ENCODE measurements around the gene PPP4R4. TPM values are rescaled to one million over a fixed set of nuclear protein-coding genes. Genes with fewer than 3 reads are reported as not detected.

The PPP4R4 gene
- total RNA-seq, 1 donor, result under 0.01 TPM

DNA sequence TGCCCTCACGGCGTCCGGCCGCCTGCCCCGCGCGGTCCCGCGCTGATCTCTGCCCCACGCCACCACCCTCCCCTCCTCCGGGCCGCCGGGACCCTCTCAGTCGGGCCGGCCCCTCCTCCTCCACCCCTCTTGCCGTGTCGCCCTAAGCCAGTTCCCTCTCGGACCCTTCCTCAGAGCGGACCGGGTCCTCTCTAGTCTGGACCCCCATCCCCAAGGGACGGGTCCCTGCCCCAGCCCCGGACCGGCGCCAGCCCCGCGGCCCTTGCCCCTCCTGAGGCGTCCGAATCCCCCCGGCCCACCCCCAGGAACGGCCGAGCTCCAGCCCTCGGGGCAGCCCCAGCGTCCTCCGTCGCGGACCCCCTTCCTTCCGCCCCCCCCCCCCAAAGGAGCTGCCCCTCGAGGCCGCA, 485 bp downstream of the PPP4R4 start:
- no peaks in the 10 kb centered on the region for H3K79me2 ChIP-seq (ENCODE audit: insufficient read depth, low read length)
- no peaks in the 10 kb centered on the region for H3K9me3 ChIP-seq (ENCODE audit: low read depth, low read length)
- no peaks in the 10 kb centered on the region for H3K36me3 ChIP-seq (ENCODE audit: insufficient read depth, low read length)
- peaks cover 4% of the 10 kb centered on the region for H3K4me1 ChIP-seq (ENCODE audit: insufficient read depth, low read length)
- TF ChIP-seq, protein P1, sequence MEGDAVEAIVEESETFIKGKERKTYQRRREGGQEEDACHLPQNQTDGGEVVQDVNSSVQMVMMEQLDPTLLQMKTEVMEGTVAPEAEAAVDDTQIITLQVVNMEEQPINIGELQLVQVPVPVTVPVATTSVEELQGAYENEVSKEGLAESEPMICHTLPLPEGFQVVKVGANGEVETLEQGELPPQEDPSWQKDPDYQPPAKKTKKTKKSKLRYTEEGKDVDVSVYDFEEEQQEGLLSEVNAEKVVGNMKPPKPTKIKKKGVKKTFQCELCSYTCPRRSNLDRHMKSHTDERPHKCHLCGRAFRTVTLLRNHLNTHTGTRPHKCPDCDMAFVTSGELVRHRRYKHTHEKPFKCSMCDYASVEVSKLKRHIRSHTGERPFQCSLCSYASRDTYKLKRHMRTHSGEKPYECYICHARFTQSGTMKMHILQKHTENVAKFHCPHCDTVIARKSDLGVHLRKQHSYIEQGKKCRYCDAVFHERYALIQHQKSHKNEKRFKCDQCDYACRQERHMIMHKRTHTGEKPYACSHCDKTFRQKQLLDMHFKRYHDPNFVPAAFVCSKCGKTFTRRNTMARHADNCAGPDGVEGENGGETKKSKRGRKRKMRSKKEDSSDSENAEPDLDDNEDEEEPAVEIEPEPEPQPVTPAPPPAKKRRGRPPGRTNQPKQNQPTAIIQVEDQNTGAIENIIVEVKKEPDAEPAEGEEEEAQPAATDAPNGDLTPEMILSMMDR (IDR thresholded peaks at IDR 0.05; ENCODE audit: extremely low read depth, low read depth, low read length), result no peak
- H4K20me1 ChIP-seq (ENCODE audit: insufficient read depth, low read length), result no peaks in the 10 kb centered on the region
- DNase-seq (ENCODE audit: insufficient read length, low spot score, missing footprints), result no peak
- peak overlapping the region; percentile 53 for H2AFZ ChIP-seq (ENCODE audit: low read length)
- H3K27ac ChIP-seq (ENCODE audit: low read depth, low read length), result no peak overlapping the region
- H3K4me2 ChIP-seq (ENCODE audit: insufficient read depth, low read length), result peak overlapping the region; percentile 69
- peaks cover 38% of the 10 kb centered on the region for H3K27me3 ChIP-seq (ENCODE audit: insufficient read depth, low read length)
- peak overlapping the region; percentile 68 for H3K4me3 ChIP-seq (ENCODE audit: insufficient read depth, low read length)

DNA sequence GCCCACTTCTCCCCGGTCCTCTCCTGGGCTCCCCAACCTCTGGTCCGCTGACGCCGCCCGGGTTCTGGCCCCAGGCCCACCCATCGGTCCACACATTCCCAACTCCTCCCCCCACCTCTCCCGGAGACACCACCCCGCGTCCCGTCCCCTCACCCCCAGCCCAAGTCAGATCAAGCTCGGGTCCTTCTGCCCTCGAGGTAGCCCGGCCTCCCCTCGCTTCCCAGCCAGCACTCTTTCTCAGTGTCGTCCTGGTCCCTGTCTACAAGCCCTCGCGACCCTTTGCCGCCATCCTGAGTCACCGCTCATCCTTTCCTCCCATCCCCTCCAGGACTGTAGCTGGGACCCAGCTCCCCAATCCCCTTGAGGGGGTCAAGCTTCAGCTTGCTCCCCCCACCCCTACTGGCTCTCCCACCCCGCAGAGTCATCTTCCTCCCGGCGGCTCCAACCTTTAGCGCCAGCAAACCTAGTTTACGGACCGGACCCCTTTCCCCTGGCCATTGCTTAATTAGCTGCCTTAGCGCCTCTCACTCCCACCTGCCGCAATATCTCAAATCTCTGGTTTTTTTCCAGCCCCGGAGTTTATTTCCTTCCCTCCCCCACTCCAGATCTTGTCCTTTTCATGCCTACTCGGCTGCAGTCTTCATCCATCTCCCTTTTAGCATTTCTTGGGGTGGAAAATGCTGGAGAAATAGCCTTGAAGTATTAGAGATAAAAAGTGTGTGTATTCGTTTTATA, 1.1 kb downstream of the PPP4R4 start:
- H2AFZ ChIP-seq (ENCODE audit: low read length), result no peak overlapping the region

DNA sequence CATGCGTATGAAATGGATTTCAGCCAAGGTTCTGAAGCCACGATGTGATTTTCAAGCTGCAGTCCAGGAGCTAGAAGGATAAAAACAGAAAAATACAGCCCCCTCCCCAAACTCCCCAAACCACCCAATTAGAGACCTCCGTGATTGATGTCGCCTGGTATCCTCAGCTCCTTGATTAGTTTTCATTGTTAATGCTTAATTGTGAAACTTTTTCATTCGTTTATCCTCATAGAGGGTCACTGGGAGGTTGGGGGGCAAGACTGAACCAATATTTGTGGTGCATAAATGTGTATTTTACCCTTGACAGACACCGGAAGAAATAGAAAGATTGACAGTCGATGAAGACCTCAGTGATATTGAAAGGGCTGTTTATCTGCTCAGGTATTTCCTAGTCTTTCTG, 1.6 kb downstream of the PPP4R4 start:
- Histone ChIP-seq H3K27ac (ENCODE audit: low read depth, low read length) (no peak overlapping the region), H3K4me1 (ENCODE audit: insufficient read depth, low read length) (peaks cover 4% of the 10 kb centered on the region), H3K79me2 (ENCODE audit: insufficient read depth, low read length) (no peaks in the 10 kb centered on the region), H4K20me1 (ENCODE audit: insufficient read depth, low read length) (no peaks in the 10 kb centered on the region), H2AFZ (ENCODE audit: low read length) (no peak overlapping the region), H3K9me3 (ENCODE audit: low read depth, low read length) (no peaks in the 10 kb centered on the region), H3K27me3 (ENCODE audit: insufficient read depth, low read length) (peaks cover 38% of the 10 kb centered on the region), H3K4me3 (ENCODE audit: insufficient read depth, low read length) (no peak overlapping the region), H3K4me2 (ENCODE audit: insufficient read depth, low read length) (no peak overlapping the region), H3K36me3 (ENCODE audit: insufficient read depth, low read length) (no peaks in the 10 kb centered on the region)
- TF ChIP-seq, protein P1 (IDR thresholded peaks at IDR 0.05; ENCODE audit: extremely low read depth, low read depth, low read length), result no peak
- DNase-seq (ENCODE audit: insufficient read length, low spot score, missing footprints), result no peak

More for the DNA sequence above, 1.1 kb downstream of the PPP4R4 start:
- TF ChIP-seq, protein P1 (IDR thresholded peaks at IDR 0.05; ENCODE audit: extremely low read depth, low read depth, low read length), result no peak
- Histone ChIP-seq H3K27me3 (ENCODE audit: insufficient read depth, low read length) (peaks cover 38% of the 10 kb centered on the region), H3K4me1 (ENCODE audit: insufficient read depth, low read length) (peaks cover 4% of the 10 kb centered on the region), H3K4me3 (ENCODE audit: insufficient read depth, low read length) (no peak overlapping the region), H3K27ac (ENCODE audit: low read depth, low read length) (no peak overlapping the region), H3K79me2 (ENCODE audit: insufficient read depth, low read length) (no peaks in the 10 kb centered on the region), H3K9me3 (ENCODE audit: low read depth, low read length) (no peaks in the 10 kb centered on the region), H3K36me3 (ENCODE audit: insufficient read depth, low read length) (no peaks in the 10 kb centered on the region), H4K20me1 (ENCODE audit: insufficient read depth, low read length) (no peaks in the 10 kb centered on the region), H3K4me2 (ENCODE audit: insufficient read depth, low read length) (peak overlapping the region; percentile 9)
- no peak for DNase-seq (ENCODE audit: insufficient read length, low spot score, missing footprints)

DNA sequence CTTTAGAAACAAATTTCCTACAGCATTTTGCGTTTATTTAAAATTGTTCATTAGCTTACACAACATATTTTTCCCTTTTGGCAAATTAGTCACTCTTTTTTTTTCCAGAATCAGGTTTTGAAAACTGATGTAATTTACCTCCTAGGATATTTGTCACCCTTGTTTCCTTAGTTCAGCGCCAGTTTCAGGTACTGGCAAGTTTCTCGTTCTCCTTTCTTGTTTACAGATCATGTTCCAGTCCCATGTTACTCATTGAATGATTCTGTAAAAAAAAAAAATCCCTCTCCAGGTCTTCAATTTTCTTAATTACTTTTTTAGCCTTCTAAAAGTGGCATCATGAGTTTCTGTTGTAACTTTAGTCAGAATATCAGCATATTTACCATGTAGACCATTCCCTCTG, 2.7 kb downstream of the PPP4R4 start:
- Histone ChIP-seq H3K27me3 (ENCODE audit: insufficient read depth, low read length) (peaks cover 38% of the 10 kb centered on the region), H3K4me1 (ENCODE audit: insufficient read depth, low read length) (no peaks in the 10 kb centered on the region), H3K79me2 (ENCODE audit: insufficient read depth, low read length) (no peaks in the 10 kb centered on the region), H3K4me2 (ENCODE audit: insufficient read depth, low read length) (no peak overlapping the region), H3K4me3 (ENCODE audit: insufficient read depth, low read length) (no peak overlapping the region), H3K27ac (ENCODE audit: low read depth, low read length) (no peak overlapping the region), H2AFZ (ENCODE audit: low read length) (no peak overlapping the region), H3K36me3 (ENCODE audit: insufficient read depth, low read length) (no peaks in the 10 kb centered on the region), H4K20me1 (ENCODE audit: insufficient read depth, low read length) (no peaks in the 10 kb centered on the region), H3K9me3 (ENCODE audit: low read depth, low read length) (no peaks in the 10 kb centered on the region)
- DNase-seq (ENCODE audit: insufficient read length, low spot score, missing footprints), result no peak
- TF ChIP-seq, protein P1 (IDR thresholded peaks at IDR 0.05; ENCODE audit: extremely low read depth, low read depth, low read length), result no peak

All from osteoblast (primary cell).